DOHH2 (cell line): ENCODE data around the gene PRPH.

ENCODE experiments used
- EZH2phosphoT487 ChIP-seq: fragments of 200-600 bp; sonication (generic); IDR thresholded peaks from 2 replicates; pipeline ENCODE4 v1.6.1; 2017; ENCODE audit warnings: borderline replicate concordance, mild to moderate bottlenecking, antibody characterized with exemption, low read length, moderate library complexity, mixed read lengths
- TF ChIP-seq, protein P1 (sequence below): fragments of 200-600 bp; sonication (generic); IDR thresholded peaks from one replicate; pipeline ENCODE4 v1.5.1; 2014; ENCODE audit warnings: antibody characterized with exemption, mild to moderate bottlenecking, low read depth, low read length; ENCODE audit not compliant: poor library complexity, severe bottlenecking

DNA sequence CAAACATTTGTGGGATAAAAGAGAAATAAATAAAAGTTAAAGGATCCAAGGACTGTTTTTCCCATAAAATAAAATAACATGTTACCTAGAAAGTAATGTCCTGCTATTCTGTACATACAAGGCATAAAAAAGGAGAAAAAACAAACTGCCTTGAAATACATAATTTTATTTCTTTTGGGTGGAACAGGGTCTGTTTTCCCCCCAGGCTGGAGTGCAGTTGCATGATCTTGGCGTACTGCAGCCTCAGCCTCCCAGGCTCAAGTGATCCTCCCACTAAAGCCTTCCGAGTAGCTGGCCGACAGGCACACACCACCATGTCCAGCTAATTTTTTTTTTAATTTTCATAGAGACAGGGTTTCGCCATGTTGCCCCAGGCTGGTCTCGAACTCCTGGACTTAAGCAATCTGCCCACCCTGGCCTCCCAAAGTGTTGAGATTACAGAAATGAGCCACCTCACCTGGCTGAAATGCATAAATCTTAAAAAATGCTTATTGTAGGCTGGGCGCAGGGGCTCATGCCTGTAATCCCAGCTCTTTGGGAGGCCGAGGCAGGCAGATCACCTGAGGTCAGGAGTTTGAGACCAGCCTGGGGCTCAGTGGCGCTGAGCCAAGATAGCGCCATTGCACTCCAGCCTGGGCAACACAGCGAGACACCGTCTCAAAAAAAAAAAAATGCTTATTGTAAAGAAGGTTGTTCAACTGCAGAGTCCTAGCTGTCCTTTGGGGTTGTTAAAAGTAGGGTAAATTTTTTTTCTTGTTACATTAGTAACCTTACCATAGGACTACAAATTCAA is 34.2 kb upstream of the PRPH start:
- TF ChIP-seq, protein P1, sequence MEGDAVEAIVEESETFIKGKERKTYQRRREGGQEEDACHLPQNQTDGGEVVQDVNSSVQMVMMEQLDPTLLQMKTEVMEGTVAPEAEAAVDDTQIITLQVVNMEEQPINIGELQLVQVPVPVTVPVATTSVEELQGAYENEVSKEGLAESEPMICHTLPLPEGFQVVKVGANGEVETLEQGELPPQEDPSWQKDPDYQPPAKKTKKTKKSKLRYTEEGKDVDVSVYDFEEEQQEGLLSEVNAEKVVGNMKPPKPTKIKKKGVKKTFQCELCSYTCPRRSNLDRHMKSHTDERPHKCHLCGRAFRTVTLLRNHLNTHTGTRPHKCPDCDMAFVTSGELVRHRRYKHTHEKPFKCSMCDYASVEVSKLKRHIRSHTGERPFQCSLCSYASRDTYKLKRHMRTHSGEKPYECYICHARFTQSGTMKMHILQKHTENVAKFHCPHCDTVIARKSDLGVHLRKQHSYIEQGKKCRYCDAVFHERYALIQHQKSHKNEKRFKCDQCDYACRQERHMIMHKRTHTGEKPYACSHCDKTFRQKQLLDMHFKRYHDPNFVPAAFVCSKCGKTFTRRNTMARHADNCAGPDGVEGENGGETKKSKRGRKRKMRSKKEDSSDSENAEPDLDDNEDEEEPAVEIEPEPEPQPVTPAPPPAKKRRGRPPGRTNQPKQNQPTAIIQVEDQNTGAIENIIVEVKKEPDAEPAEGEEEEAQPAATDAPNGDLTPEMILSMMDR, result no peak
- TF ChIP-seq EZH2phosphoT487, result no peak
